Liver (tissue), 9 donors: ENCODE measurements around the gene NLK. TPM values are rescaled to one million over a fixed set of nuclear protein-coding genes. Genes with fewer than 3 reads are reported as not detected.

Source experiments
- DNase-seq: peaks from one replicate; pipeline ENCODE4 v3.0.0-alpha.2; 2017; ENCODE audit warnings: low spot score
- H3K27ac ChIP-seq, 2 donors: one replicate each; pipeline ENCODE4 v1.7.0; 2013; ENCODE audit warnings: inconsistent platforms in 2 of 2, low read length in 2 of 2, control low read depth in 1 of 2, low read depth in 1 of 2, mild to moderate bottlenecking in 1 of 2
- H3K27me3 ChIP-seq, 4 donors: one replicate each; pipeline versions ENCODE4 v1.6.1 to v1.7.0; 2013; ENCODE audit warnings: low read length in 3 of 4, inconsistent platforms in 1 of 4, mild to moderate bottlenecking in 1 of 4, moderate library complexity in 1 of 4; ENCODE audit not compliant: control insufficient read depth in 4 of 4, insufficient read depth in 4 of 4
- H3K36me3 ChIP-seq, 4 donors: one replicate each; pipeline versions ENCODE4 v1.6.1 to v1.7.0; 2013; ENCODE audit warnings: low read length in 3 of 4, mild to moderate bottlenecking in 3 of 4, low read depth in 1 of 4, moderate library complexity in 1 of 4; ENCODE audit not compliant: control insufficient read depth in 4 of 4, insufficient read depth in 3 of 4
- H3K4me1 ChIP-seq, 4 donors: one replicate each; pipeline versions ENCODE4 v1.6.1 to v1.7.0; 2013; ENCODE audit warnings: low read length in 3 of 4, mild to moderate bottlenecking in 3 of 4, moderate library complexity in 1 of 4; ENCODE audit not compliant: control insufficient read depth in 4 of 4, insufficient read depth in 4 of 4
- H3K4me3 ChIP-seq, 3 donors: one replicate each; pipeline versions ENCODE4 v1.6.1 to v1.7.0; 2013; ENCODE audit warnings: low read length in 3 of 3, control low read depth in 1 of 3, low read depth in 1 of 3, mild to moderate bottlenecking in 1 of 3
- H3K9ac ChIP-seq, 2 donors: one replicate each; pipeline ENCODE4 v1.7.0; 2013; ENCODE audit warnings: low read length in 2 of 2, mild to moderate bottlenecking in 2 of 2, moderate library complexity in 2 of 2, control low read depth in 1 of 2, low read depth in 1 of 2
- H3K9me3 ChIP-seq, 4 donors: one replicate each; pipeline versions ENCODE4 v1.6.1 to v1.7.0; 2013; ENCODE audit warnings: low read length in 3 of 4; ENCODE audit not compliant: control insufficient read depth in 4 of 4
- EGR1 ChIP-seq, 2 donors: IDR thresholded peaks; 2 replicates each; pipeline ENCODE4 v1.6.1; 2016 to 2018; ENCODE audit warnings: antibody characterized with exemption in 2 of 2, low read depth in 2 of 2
- FOXA1 ChIP-seq: IDR thresholded peaks from 2 replicates; pipeline ENCODE4 v1.6.1; 2016; ENCODE audit warnings: antibody characterized with exemption
- FOXA2 ChIP-seq: IDR thresholded peaks from 2 replicates; pipeline ENCODE4 v1.6.1; 2016; ENCODE audit warnings: antibody characterized with exemption
- GABPA ChIP-seq, 2 donors: IDR thresholded peaks in 1 of 2; conservative IDR thresholded peaks in 1 of 2; 2 replicates each; pipeline ENCODE4 v1.6.1; 2016; ENCODE audit warnings: antibody characterized with exemption in 2 of 2, mild to moderate bottlenecking in 1 of 2, moderate library complexity in 1 of 2
- HNF4A ChIP-seq, 2 donors: conservative IDR thresholded peaks; 2 replicates each; pipeline ENCODE4 v1.6.1; 2016; ENCODE audit warnings: antibody characterized with exemption in 2 of 2, mild to moderate bottlenecking in 2 of 2
- HNF4G ChIP-seq: IDR thresholded peaks from 2 replicates; pipeline ENCODE4 v1.6.1; 2016; ENCODE audit warnings: antibody characterized with exemption
- JUND ChIP-seq, 2 donors: IDR thresholded peaks; 2 replicates each; pipeline ENCODE4 v1.6.1; 2016; ENCODE audit warnings: antibody characterized with exemption in 2 of 2
- NR2F2 ChIP-seq: IDR thresholded peaks from 2 replicates; pipeline ENCODE4 v1.6.1; 2016; ENCODE audit warnings: antibody characterized with exemption
- RAD21 ChIP-seq, 2 donors: IDR thresholded peaks; 2 replicates each; pipeline ENCODE4 v1.6.1; 2016; ENCODE audit warnings: antibody characterized with exemption in 2 of 2, mild to moderate bottlenecking in 2 of 2
- RXRA ChIP-seq, 2 donors: IDR thresholded peaks; 2 replicates each; pipeline ENCODE4 v1.6.1; 2017 to 2018; ENCODE audit warnings: antibody characterized with exemption in 2 of 2, mild to moderate bottlenecking in 1 of 2
- SP1 ChIP-seq: IDR thresholded peaks from 2 replicates; pipeline ENCODE4 v1.6.1; 2018; ENCODE audit warnings: antibody characterized with exemption, mild to moderate bottlenecking
- TAF1 ChIP-seq: conservative IDR thresholded peaks from 2 replicates; pipeline ENCODE4 v1.6.1; 2016; ENCODE audit warnings: antibody characterized with exemption, mild to moderate bottlenecking
- YY1 ChIP-seq: IDR thresholded peaks from 2 replicates; pipeline ENCODE4 v1.6.1; 2016; ENCODE audit warnings: antibody characterized with exemption, mild to moderate bottlenecking
- WGBS: extraction: QIAGEN DNeasy Blood & Tissue Kit; methylation state at CpG from one replicate; pipeline ENCODE4 v1.1.7; 2013; 5-methylcytosine and 5-hydroxymethylcytosine counted together
- polyA plus RNA-seq, 2 donors: library from polyadenylated mRNA; stranded (reverse) in 1 of 2; unstranded in 1 of 2; fragments of 200-250 nt in 1 of 2; fragments of >200 nt in 1 of 2; fragmentation: Nextera tagmentation in 1 of 2; extraction: Ambion mirVana in 1 of 2; gene quantifications; one replicate each; pipeline versions ENCODE4 v1.2.1 to v1.2.3, GENCODE V29; 2013 to 2015
- total RNA-seq, 2 donors: library from RNA; depleted of rRNA; stranded (reverse); fragments of >200 nt; gene quantifications; one replicate each; pipeline ENCODE4 v1.2.3, GENCODE V29; 2014
- TF ChIP-seq, protein P1 (sequence below): fragments of 150-350 bp; IDR thresholded peaks from 2 replicates; pipeline ENCODE4 v1.5.1; 2017; ENCODE audit warnings: improper control_type of control experiment, low read depth, low read length; ENCODE audit not compliant: missing input control
- TF ChIP-seq, protein P2 (sequence below): IDR thresholded peaks from 2 replicates; pipeline ENCODE4 v1.6.1; 2016; ENCODE audit warnings: antibody characterized with exemption
- TF ChIP-seq, protein P3 (sequence below): IDR thresholded peaks from 2 replicates; pipeline ENCODE4 v1.6.1; 2016; ENCODE audit warnings: antibody characterized with exemption, mild to moderate bottlenecking
- TF ChIP-seq, protein P4 (sequence below): IDR thresholded peaks from 2 replicates; pipeline ENCODE4 v1.6.1; 2016; ENCODE audit warnings: antibody characterized with exemption
- TF ChIP-seq, protein P5 (sequence below): IDR thresholded peaks from 2 replicates; pipeline ENCODE4 v1.6.1; 2016; ENCODE audit warnings: antibody characterized with exemption
- donor health status: healthy.
- donor health status: healthy.
- donor health status: healthy.
- donor health status: healthy.
- donor health status: healthy.

Gene NLK
- total and polyA plus RNA-seq, 4 donors: 4.4 to 17.4 (median 9.2) TPM

DNA sequence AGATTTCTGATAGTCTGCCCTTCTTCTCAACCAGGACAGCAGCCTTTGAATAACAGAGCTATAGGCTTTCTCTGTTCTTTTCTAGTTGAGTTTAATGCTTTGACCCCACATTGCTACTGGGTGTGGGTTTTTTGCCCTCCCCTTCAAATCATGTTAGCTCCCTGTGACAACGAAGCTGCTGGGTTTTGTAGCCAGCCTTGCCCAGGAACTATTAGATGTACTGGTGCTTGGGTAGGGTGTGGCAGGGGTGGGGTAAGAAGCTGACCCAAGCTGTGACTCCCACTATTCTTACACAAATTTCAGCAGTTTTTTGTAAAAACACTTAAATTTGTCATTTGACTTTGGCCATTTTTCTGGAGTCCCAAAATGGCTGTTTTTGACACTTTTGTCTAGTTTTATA lies 69.7 kb downstream of the NLK start:
- no peak for DNase-seq
- TF ChIP-seq, protein P1, sequence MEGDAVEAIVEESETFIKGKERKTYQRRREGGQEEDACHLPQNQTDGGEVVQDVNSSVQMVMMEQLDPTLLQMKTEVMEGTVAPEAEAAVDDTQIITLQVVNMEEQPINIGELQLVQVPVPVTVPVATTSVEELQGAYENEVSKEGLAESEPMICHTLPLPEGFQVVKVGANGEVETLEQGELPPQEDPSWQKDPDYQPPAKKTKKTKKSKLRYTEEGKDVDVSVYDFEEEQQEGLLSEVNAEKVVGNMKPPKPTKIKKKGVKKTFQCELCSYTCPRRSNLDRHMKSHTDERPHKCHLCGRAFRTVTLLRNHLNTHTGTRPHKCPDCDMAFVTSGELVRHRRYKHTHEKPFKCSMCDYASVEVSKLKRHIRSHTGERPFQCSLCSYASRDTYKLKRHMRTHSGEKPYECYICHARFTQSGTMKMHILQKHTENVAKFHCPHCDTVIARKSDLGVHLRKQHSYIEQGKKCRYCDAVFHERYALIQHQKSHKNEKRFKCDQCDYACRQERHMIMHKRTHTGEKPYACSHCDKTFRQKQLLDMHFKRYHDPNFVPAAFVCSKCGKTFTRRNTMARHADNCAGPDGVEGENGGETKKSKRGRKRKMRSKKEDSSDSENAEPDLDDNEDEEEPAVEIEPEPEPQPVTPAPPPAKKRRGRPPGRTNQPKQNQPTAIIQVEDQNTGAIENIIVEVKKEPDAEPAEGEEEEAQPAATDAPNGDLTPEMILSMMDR: no peak
- TF ChIP-seq YY1 (peak; percentile 35), HNF4G (no peak), SP1 (no peak)
- TF ChIP-seq, protein P2, sequence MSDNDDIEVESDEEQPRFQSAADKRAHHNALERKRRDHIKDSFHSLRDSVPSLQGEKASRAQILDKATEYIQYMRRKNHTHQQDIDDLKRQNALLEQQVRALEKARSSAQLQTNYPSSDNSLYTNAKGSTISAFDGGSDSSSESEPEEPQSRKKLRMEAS: no peak
- Histone ChIP-seq H3K4me3 (no peak overlapping the region), H3K36me3 (no peaks in the 10 kb centered on the region), H3K4me1 (peaks cover 0 to 9% (median 4%) of the 10 kb centered on the region in 4 donors), H3K27me3 (no peaks in the 10 kb centered on the region), H3K9ac (no peak overlapping the region), H3K27ac (no peak overlapping the region), H3K9me3 (no peaks in the 10 kb centered on the region)
- 60% methylated on average over 1 of the region's 1 CpG for WGBS

DNA sequence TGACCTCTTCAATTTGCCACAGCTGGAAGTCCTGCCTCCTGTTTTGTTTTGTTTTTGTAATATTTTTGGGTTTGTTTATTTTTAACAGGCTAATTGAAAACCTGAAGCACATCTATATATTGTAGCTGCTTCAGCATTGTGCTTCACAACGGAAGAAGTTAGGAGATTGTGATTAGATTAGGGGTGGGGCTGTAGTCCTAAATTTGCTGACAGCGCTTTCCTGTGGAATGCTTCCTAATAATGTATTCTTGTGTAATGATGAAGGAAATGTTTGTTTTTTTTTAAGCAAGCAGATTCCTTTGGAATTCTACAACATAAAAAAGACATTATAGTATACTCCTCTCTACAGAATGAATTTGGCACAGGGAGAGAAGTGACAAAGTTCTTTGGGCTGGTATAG lies 70.1 kb downstream of the NLK start:
- peak; percentile 1 for TF ChIP-seq YY1
- no peak for TF ChIP-seq FOXA1
- Histone ChIP-seq H3K27me3 (no peaks in the 10 kb centered on the region), H3K36me3 (no peaks in the 10 kb centered on the region), H3K4me3 (no peak overlapping the region), H3K27ac (no peak overlapping the region), H3K9me3 (no peaks in the 10 kb centered on the region), H3K9ac (no peak overlapping the region), H3K4me1 (peaks cover 0 to 9% (median 4%) of the 10 kb centered on the region in 4 donors)
- no peak for DNase-seq
- WGBS: 59% methylated on average over 2 of the region's 2 CpGs

DNA sequence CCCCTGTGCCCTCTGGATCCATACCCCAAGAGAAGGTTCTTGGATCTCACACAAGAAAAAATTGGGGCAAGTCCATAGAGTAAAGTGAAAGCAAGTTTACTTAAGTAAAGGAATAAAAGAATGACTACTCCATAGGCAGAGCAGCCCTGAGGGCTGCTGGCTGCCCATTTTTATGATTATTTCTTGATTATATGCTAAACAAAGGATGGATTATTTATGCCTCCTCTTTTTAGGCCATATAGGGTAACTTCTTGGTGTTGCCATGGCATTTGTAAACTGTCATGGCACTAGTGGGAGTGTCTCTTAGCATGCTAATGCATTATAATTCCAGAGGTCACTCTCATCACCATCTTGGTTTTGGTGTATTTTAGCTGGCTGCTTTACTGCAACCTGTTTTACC lies 70.8 kb downstream of the NLK start:
- no peak overlapping the region for H3K9ac ChIP-seq
- TF ChIP-seq HNF4A (conservative IDR thresholded peaks at IDR 0.05): no peak
- TF ChIP-seq SP1: no peak
- no peak for TF ChIP-seq RXRA (IDR thresholded peaks at IDR 0.05)
- TF ChIP-seq, protein P2: no peak
- no peak for TF ChIP-seq HNF4G
- TF ChIP-seq JUND (IDR thresholded peaks at IDR 0.05): no peak
- TF ChIP-seq EGR1 (IDR thresholded peaks at IDR 0.05; ENCODE audit: low read depth in 2 of 2): no peak
- TF ChIP-seq, protein P3, sequence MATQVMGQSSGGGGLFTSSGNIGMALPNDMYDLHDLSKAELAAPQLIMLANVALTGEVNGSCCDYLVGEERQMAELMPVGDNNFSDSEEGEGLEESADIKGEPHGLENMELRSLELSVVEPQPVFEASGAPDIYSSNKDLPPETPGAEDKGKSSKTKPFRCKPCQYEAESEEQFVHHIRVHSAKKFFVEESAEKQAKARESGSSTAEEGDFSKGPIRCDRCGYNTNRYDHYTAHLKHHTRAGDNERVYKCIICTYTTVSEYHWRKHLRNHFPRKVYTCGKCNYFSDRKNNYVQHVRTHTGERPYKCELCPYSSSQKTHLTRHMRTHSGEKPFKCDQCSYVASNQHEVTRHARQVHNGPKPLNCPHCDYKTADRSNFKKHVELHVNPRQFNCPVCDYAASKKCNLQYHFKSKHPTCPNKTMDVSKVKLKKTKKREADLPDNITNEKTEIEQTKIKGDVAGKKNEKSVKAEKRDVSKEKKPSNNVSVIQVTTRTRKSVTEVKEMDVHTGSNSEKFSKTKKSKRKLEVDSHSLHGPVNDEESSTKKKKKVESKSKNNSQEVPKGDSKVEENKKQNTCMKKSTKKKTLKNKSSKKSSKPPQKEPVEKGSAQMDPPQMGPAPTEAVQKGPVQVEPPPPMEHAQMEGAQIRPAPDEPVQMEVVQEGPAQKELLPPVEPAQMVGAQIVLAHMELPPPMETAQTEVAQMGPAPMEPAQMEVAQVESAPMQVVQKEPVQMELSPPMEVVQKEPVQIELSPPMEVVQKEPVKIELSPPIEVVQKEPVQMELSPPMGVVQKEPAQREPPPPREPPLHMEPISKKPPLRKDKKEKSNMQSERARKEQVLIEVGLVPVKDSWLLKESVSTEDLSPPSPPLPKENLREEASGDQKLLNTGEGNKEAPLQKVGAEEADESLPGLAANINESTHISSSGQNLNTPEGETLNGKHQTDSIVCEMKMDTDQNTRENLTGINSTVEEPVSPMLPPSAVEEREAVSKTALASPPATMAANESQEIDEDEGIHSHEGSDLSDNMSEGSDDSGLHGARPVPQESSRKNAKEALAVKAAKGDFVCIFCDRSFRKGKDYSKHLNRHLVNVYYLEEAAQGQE: no peak
- TF ChIP-seq NR2F2: no peak
- TF ChIP-seq, protein P4, sequence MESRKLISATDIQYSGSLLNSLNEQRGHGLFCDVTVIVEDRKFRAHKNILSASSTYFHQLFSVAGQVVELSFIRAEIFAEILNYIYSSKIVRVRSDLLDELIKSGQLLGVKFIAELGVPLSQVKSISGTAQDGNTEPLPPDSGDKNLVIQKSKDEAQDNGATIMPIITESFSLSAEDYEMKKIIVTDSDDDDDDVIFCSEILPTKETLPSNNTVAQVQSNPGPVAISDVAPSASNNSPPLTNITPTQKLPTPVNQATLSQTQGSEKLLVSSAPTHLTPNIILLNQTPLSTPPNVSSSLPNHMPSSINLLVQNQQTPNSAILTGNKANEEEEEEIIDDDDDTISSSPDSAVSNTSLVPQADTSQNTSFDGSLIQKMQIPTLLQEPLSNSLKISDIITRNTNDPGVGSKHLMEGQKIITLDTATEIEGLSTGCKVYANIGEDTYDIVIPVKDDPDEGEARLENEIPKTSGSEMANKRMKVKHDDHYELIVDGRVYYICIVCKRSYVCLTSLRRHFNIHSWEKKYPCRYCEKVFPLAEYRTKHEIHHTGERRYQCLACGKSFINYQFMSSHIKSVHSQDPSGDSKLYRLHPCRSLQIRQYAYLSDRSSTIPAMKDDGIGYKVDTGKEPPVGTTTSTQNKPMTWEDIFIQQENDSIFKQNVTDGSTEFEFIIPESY: no peak
- TF ChIP-seq, protein P5, sequence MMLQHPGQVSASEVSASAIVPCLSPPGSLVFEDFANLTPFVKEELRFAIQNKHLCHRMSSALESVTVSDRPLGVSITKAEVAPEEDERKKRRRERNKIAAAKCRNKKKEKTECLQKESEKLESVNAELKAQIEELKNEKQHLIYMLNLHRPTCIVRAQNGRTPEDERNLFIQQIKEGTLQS: no peak
- TF ChIP-seq TAF1: no peak
- TF ChIP-seq YY1: no peak
- TF ChIP-seq RAD21 (IDR thresholded peaks at IDR 0.05): no peak
- TF ChIP-seq, protein P1: no peak
- no peak for TF ChIP-seq FOXA2
- no peak for TF ChIP-seq FOXA1
- TF ChIP-seq GABPA (IDR thresholded peaks at IDR 0.05 in 1 of 2, conservative IDR thresholded peaks at IDR 0.05 in 1 of 2): no peak
- no peaks in the 10 kb centered on the region for H3K9me3 ChIP-seq
- no peak overlapping the region for H3K27ac ChIP-seq
- no peak for DNase-seq
- H3K4me3 ChIP-seq: no peak overlapping the region
- no peaks in the 10 kb centered on the region for H3K36me3 ChIP-seq
- no peaks in the 10 kb centered on the region for H3K27me3 ChIP-seq
- peaks cover 4 to 9% (median 4%) of the 10 kb centered on the region in 4 donors for H3K4me1 ChIP-seq
